HG02981 (cell line): ENCODE results near the gene C1S.

ENCODE experiments used
- ATAC-seq: cut with Tn5 transposase; IDR thresholded peaks from one replicate; pipeline ENCODE4 v1.9.1; 2021; ENCODE audit warnings: mild to moderate bottlenecking, moderate library complexity; ENCODE audit not compliant: unreplicated experiment

The C1S gene

DNA sequence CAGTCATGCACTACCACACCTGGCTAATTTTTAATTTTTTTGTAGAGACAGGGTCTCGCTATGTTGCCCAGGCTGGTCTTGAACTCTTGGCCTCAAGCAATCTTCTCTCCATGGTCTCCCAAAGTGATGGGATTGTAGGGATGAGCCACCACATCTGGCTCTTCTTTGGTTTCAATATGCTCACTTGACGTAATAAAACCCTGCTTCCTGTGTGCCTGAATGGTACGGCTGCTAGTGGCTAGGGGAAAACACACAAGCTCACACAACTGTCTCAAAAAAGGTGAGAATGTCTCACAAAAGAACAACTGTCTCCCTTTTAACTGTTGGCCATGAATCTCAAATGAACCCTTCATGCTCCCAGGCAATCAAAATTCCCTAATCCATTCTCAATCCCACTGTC lies 15.0 kb downstream of the C1S start:
- ATAC-seq = no peak

DNA sequence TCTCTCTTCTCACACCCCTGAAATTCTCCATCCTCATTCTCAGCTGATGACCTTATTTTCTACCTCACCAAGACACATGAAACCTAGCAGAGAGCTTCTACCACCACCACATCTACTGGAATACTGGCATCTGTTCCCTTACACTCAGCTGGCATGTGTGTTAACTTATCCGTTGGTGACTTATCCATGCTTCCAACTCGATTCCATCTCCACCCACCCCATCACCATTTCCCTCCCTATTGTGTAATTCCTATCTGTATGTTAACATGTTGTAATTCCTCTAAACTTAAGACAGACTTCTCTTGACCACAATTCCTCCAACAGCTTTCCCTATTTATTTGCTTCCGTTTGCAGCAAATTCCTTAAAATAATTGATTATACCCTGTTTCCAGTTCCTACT lies 15.4 kb downstream of the C1S start:
- ATAC-seq = no peak

DNA sequence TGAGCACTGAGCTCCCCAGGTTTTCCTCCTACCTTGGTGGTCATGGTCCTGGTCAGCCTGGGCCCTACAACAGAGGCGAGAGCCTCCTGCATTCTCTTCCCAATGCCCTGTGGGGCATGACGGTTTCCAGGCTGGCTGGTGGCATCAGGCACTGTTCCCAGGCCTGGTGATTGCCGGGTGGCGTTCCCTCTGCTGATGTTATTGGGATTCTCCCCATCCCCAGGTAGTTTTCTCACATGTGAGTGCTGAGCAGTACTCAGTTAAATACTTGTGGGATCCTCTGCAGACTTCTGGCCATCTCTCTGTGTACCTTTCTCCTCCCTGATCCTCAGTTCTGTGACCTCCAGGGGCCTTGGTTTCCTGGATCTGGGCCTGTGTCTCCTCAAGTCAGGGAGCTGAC lies 16.0 kb downstream of the C1S start:
- no peak for ATAC-seq

DNA sequence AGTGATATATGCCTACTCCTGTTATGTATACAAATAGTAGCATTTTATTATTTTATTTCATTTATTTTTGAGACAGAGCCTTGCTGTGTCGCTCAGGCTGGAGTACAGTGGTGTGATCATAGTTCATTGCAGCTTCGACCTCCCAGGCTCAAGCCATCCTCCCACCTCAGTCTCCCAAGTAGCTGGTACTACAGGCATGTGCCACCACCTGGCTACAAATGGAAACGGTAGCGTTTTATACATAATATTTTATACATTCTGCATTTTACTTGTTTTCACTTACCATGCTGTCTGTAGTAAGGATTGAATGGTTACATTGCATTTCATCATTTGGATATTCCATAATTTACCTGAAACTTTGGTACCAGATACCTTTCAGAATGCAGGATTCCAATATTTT lies 17.6 kb downstream of the C1S start:
- no peak for ATAC-seq

DNA sequence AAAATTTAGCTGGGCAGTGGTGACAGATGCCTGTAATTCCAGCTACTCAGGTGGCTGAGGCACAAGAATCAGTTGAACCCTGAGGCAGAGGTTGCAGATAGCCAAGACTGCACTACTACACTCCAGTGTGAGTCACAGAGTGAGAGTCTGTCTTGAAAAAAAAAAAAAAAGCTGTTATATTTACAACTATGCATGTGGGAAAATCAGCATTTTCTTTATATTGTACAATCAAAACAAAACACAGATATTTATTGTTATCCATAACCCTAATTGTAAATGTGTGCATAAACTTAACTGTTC lies 19.3 kb downstream of the C1S start:
- no peak for ATAC-seq

DNA sequence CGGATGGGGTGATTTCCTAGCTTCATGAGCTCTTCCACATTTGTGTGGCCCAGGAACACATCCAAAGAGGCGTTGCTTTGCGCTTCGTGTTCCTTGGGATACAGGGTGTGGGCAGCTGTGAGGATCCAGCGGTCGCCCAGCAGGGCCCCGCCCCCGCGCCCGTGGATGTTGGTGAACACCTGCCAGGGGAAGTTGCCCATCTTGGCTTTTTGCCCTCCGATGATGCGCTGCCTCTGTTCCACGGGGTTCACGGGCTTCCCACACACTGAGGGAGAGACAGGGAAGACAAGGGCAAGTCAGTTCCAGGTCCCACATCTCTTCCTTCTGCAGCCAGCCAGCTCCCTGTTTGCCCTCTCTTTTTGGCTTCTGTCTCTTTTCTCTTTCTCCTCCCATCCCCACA lies 20.5 kb downstream of the C1S start:
- no peak for ATAC-seq

DNA sequence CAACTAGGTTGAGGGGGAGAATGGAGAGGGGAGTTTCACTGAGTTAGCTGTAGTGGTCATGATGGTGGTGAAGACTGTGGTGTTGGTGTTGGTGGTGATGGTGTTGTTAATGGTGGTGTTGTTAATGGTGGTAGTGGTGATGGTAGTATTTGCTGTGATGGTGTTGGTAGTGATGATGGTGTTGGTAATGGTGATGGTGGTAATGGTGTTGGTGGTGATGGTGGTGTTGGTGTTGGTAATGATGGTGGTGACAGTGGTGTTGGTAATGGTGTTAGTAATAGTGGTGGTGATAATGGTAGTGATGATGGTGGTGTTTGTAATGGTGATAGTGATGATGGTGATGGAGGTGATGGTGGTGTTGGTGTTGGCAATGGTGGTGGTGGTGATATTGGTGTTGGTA lies 22.6 kb downstream of the C1S start:
- no peak for ATAC-seq

DNA sequence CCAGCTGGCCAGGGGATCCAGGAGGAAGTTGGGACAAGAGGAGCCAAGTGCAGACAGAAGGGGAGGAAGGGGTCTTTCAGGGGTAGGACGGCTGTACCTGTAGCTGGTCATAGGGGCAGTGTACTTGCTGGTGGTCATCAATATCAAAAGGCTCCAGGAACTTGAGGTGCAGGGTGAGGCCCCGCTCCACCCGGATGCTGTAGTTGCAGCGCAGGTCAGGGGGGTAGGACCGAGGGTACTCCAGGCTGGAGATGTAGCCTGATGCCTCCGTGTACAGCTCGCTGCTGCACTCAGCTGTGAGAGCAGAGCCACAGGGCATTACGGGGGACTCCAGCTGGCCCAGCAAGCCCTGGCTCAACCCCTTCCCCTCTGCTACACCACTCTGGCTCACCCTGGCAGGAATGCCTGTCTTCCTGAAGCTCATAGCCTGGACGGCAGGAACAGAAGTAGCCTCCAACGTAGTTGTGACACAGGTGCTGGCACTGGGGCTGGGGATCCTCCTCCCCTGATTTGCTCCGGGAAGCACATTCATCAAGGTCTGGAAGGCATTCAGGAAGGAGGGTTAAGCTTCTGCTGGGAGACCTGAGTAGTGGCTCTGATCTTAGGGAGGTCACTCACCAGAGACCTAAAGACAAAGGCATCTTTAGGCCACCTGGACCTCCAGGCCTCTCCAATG lies 28.8 kb downstream of the C1S start:
- no peak for ATAC-seq

DNA sequence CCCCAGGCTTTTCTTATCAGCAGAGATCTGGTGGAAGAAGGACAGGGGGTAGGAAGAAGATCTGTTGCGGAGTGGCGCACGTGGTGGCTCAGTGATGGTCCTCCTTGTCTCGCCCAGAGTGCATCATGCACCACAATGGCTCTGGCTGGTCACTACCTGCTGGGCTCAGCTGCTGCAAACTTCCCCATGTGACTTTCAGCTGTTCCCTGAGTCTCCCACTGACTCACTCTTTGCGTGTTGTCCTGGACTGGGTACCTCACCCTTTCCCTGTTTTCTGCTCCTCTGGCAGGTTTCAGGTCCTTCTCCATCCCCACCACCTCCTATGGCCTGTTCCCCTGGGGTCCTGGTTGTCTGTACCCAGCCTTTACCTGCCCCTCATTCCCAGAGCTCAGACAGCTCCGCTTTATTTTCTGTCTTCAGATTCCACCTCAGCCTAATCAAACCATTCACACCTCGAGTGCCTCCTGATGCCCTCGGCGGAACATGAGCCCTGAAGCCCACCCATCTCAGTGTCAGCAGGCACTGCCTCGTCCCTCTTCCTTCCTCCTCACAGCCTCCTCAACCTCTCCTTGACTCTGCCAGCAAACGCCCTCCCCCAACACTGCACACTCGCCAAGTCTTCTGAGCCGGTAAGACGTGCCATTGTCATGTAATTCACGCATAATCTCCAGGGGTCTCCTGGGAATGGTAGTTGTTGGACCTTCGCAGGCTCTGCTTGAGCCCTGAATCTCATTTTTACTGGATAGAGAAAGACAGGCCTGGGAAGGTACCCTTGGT lies 29.9 kb downstream of the C1S start:
- no peak for ATAC-seq

DNA sequence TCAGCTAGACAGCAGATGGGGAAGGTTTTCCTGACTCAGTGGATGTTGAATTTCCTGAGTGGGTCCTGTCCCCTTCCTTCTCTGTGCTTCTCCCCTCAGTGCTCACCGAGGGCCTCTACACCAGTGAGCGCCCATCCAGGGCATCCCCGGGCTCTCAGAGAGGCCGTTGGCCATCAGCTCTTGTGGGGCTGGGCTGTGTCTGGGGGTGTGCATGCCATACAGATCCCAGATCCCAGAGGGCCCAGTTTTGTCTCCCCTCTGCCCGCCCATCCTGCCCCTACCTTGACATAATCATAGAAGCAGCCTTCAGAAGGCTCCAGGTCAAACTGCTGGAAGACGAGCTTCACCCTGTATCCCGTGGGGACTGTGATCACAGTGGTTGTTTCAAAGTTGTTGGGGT lies 30.7 kb downstream of the C1S start:
- no peak for ATAC-seq

DNA sequence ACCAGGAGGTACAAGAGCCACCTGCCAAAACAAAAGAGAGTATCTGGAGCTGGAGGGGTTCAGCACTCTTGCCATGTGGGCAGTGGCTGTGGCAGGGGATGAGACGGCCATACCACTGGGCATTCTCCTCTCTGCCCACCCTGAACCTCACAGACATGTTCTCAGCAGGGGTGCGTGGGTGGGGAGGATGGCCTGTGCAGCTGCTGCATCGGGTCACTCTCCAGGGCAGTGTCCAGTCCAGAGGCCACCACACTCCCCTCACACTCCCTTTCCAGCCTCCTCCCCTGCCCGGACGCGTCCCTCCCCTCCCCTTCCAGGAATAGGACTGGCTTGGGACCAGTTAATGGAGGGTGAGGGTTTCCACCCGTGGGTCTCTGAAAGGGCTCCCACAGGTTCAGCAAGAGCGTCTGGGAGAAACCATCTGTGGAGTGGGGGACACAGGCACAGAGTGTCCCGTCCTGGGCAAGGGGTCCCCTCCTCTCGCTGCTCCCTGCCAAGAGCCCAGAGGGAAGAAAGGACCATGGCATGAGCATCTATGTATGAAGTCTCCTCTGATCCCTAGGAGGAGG lies 31.2 kb downstream of the C1S start:
- no peak for ATAC-seq

DNA sequence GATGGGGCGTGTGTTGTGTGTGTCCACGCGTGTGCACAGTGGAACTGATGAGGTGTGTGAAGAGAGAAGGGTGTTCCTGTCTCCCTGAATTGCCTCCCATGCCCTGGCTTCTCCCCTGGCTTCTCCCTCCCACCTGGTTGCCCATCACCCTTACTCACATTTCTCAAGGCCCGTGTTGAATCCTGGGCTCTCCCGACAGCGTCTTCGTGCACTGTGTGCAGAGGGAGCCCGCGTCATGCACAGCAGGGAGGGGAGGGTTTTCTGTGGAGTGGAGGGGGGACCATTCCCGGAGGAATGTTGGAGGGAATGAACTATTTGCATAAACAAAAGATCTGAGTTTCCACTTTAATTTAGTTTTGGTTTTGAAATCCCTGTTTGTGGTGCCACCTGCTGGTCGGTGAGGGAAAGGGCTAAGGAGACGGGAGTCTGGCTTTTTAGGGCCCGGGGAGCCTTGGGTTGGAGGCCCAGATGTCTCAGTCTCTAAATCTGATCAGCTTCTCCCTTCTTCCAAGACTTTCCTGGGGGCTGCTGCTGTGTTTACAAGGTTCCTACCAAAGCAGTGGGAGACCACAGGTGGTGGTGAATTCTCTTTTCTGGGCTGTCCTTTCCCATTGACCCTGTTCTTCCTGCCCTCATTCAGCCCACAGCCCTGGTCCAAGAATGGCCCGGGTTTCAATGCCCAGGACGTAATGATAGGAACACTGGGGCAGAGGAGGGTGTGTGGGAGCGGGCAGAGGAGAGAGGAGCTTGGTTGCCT lies 31.9 kb downstream of the C1S start, which contains the start of gene C1R:
Gene C1R, minus strand, starts transcription at position 217 of the 757 bp plus-strand sequence. Its CDS starts 57 bp downstream, at position 160.
- ATAC-seq = no peak

DNA sequence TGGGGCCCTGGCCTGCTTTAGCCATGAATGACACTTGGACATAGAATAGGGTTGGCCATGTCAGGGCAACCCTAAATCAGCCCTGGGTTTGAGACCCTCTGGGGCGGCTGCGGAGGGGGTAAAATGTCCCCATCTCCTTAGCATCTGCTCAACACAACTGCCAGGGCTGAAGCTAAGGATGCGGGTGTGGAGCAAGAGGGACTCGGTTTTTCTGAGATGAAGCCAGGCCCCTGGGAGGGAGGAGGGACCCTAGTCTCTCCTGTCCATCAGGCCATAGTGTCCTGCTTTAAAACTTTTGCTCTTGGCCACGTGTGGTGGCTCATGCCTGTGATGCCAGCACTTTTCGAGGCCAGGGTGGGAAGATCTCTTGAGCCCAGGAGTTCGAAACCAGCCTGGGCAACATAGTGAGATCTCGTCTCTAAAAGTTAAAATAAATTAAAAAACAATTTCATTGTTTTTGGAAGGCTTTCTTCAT lies 32.5 kb downstream of the C1S start:
- ATAC-seq = no peak

DNA sequence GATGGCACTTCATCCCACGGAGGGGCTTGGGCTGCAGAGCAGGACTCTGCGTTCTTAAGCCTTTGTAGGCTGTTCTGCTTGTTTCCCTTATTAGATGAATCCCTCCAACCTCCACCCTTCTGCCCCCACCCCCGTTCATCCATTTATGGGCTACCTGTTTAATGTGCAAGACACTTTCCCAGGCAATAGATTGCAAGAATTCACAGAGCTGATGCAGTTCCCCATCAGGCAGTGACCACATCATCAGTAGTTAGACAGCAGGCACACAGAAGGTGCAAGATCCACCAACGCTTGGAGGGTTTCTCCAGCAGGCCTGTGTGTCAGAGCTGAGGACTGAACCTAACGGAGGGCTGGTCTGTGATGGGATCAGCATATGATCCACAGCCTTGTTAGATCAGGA lies 33.0 kb downstream of the C1S start:
- ATAC-seq = no peak

DNA sequence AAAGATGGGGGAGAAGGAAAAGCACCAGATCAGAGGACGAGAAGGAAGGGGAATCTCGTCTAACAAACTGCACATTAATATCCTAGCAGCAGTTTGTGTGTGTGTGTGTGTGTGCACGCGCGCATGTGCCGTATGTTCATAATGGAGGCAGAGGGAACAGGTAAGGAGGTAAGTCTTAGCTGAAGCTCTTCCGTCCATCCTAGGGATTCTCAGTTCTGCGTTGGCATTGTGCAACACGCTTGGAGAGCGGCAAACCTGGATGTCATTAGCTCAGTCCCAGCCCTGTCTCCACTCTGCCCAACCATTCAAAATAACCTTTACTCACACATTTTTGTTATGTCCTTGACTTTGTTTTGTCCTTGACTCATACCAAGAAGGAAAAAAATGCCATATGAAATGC lies 33.4 kb downstream of the C1S start:
- ATAC-seq = no peak

DNA sequence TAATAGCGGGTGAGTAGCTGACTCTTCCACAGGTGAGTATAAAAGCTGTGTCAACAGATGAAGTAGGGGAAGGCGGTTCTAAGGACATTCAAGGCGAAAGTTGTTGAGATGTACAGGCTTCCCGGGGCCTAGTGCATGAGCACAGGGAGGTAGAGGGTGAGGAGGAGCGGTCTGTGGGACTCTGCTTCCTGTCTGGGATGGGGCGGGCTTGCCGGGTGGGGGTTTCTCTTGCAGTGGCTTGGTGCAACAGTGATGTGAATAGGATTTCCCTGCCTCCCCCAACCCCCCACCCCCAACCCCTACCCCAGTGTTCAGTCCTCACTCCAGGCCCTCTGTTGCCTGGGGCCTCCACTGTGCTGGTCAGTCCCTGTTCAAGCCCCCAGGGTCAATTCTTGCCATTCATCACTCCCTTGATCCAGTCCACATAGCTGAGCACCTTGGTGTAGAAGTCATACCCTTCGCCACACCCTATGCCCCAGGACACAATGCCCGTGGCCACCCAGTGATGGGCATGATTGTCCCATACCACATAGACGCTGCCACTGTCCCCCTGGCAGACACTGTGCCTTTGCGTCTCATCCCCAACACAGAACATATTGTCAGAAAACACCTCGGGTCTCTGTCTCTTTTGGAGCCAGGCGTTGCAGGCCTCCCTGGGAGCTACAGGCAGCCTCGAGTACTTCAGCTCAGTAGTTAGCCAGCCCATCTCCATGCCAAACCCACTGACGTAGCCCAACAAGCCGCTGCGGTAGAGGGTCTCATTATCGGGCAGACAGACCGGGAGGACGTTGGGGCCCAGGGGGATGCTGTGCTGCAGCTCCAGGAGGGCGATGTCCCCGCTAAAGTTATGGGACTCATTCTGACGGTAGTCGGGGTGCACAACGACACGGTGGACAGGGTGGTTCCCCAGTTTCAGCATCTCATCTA lies 35.8 kb downstream of the C1S start:
- ATAC-seq = no peak

DNA sequence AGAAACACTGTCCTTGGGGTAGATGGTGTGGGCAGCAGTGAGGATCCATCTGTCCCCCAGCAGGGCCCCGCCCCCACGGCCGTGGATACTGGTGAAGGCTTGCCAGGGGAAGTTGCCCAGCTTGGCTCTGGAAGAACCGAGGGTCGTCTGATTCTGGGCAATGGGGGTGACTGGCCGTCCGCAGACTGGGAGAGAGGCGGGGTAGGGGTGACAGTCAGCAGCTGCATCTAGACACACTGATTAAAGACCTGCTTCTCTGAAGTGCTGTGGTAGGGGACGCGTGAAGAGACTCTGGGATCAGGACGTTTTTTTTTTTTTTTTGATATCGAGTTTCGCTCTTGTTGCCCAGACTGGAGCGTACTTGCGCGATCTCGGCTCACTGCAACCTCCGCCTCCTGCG lies 36.5 kb downstream of the C1S start:
- ATAC-seq = no peak

DNA sequence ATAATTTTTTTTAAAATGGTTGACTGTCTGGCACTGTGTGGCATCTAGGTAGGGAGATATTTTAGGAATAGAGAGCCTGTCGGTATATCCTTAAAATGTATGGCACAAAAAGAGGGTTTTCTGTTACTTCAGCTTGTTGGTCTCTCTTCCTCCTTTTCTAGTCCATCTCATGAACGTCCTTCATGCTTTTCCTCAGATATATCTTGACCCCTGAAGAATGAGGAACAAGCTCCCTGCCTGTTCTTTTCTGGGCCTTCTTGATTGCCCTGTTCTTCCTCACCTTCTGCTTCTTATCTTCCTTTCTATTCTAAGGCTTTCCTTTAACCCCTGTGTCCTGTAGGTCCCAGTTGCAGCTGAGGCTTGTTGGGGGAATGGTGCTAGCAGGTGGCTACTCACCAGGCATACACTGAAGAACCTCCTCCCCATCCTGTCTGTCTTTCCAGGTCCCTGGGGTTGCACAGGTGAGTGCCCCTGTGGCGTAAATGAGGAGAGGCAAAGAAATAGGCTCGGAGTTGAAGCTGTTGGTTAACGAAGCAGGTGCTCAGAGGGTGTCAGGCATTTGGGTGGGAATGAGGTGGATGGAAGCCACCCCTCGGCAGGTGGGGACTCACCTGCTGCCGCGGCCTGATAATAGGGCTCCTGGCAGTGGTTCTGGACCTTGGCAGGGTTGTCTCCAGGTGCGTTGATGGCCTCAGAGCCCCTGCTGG lies 38.9 kb downstream of the C1S start:
- no peak for ATAC-seq

DNA sequence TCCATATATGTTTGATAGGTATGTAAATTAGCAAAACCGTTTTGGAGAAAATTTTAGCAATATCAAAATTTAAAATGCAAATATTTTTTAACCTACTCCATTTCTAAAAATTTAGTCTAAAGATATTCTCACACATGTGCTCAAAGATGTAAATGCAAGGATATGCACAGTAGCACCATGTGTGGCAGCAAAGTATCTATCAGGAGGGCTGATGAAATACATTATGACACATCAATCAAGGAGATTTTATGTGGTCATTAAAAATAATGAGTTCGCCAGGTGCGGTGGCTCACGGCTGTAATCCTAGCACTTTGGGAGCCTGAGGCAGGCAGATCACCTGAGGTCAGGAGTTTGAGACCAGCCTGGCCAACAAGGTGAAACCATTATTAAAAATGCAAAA lies 39.7 kb downstream of the C1S start:
- no peak for ATAC-seq
